Sigmoid colon (tissue), 7 donors: ENCODE data around the gene UBALD2. TPM values are rescaled to one million over a fixed set of nuclear protein-coding genes. Genes with fewer than 3 reads are reported as not detected.
"Not testable (repeated sequence)": the region's sequence is repeated elsewhere in the genome, so short reads cannot be mapped to it uniquely, and the experiment has no call there.

Source experiments
- DNase-seq: peaks from one replicate; pipeline ENCODE4 v3.0.0-alpha.2; 2019
- H3K27ac ChIP-seq, 4 donors: fragments of 200-600 bp; sonication (generic); one replicate each; pipeline ENCODE4 v1.5.1; 2016 to 2019; ENCODE audit warnings: mild to moderate bottlenecking in 1 of 4
- H3K27me3 ChIP-seq, 3 donors: fragments of 200-600 bp; sonication (generic); one replicate each; pipeline ENCODE4 v1.5.1; 2019; ENCODE audit warnings: mild to moderate bottlenecking in 1 of 3
- H3K36me3 ChIP-seq, 4 donors: fragments of 200-600 bp; sonication (generic); one replicate each; pipeline ENCODE4 v1.5.1; 2016 to 2019
- H3K4me1 ChIP-seq, 4 donors: fragments of 200-600 bp; sonication (generic); one replicate each; pipeline ENCODE4 v1.5.1; 2017 to 2019
- H3K4me3 ChIP-seq, 4 donors: fragments of 200-600 bp; sonication (generic); one replicate each; pipeline ENCODE4 v1.5.1; 2017 to 2019; ENCODE audit warnings: mild to moderate bottlenecking in 2 of 4, moderate library complexity in 1 of 4
- H3K9me3 ChIP-seq, 4 donors: fragments of 200-600 bp in 3 of 4; sonication (generic) in 3 of 4; one replicate each; pipeline versions ENCODE4 v1.5.1 to v1.6.1; 2013 to 2019
- CTCF ChIP-seq, 4 experiments: fragments of 450-650 bp in 3 of 4; fragments of 200-600 bp in 1 of 4; IDR thresholded peaks; one replicate each; pipeline ENCODE4 v1.5.1; 2016 to 2019; ENCODE audit warnings: antibody characterized with exemption in 4 of 4, mild to moderate bottlenecking in 3 of 4, moderate library complexity in 2 of 4
- EP300 ChIP-seq, 4 donors: sonication (generic); formaldehyde crosslinking; IDR thresholded peaks; one replicate each; pipeline ENCODE4 v1.6.1; 2017; ENCODE audit warnings: antibody characterized with exemption in 4 of 4
- POLR2A ChIP-seq, 2 donors: fragments of 450-650 bp; IDR thresholded peaks; one replicate each; pipeline ENCODE4 v1.6.1; 2016; ENCODE audit warnings: antibody characterized with exemption in 2 of 2, mild to moderate bottlenecking in 2 of 2, moderate library complexity in 2 of 2
- POLR2AphosphoS5 ChIP-seq, 4 donors: sonication (generic); formaldehyde crosslinking; IDR thresholded peaks; one replicate each; pipeline ENCODE4 v1.6.1; 2017; ENCODE audit warnings: antibody characterized with exemption in 4 of 4
- WGBS, 2 donors: extraction: QIAGEN DNeasy Blood & Tissue Kit; methylation state at CpG; one replicate each; pipeline ENCODE4 v1.1.7; 2013; 5-methylcytosine and 5-hydroxymethylcytosine counted together
- intact Hi-C: fragments of 100-400 bp; cut with DNase I; formaldehyde crosslinking; loops from one replicate; pipeline ENCODE4 v1.15.1; 2023
- polyA plus RNA-seq, 3 donors: library from polyadenylated mRNA; stranded (reverse); fragments of 200-250 nt; gene quantifications; one replicate each; pipeline ENCODE4 v1.2.3, GENCODE V29; 2013
- total RNA-seq, 4 donors: library from RNA; depleted of rRNA; stranded (reverse); fragments of >200 nt; gene quantifications; one replicate each; pipeline ENCODE4 v1.1.0, GENCODE V29; 2016
- donor health status: healthy with polysubstance abuse.
- donor health status: Bipolar disorder and iron deficiency.
- donor health status: healthy.

Gene UBALD2
- total and polyA plus RNA-seq, 7 donors: 3.9 to 105 (median 11.8) TPM

DNA sequence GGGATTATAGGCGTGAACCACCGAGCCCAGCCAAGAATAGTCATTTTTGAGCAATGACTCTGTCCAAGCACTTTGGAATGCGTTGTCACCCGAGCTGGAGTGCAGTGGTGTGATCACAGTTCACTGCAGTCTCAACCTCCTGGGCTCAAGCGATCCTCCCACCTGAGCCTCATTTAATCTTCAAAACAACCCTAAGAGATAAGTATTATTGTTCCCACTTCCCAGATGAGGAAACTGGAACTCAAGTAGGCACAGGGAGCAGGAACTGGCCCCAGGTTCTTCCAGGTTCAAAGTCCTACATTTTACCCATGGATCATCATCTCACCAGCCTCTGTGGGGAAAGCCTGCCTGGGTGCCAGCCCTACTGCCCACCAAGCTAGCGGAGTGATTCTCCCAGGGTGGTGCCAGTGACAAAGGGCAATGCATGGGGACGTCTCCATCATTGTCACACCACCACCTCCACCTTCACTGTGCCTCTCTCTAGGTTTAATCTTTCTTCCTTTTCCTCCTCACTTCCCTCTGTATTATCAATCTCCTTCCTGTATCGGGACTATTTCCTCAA lies 13.6 kb upstream of the UBALD2 start:
- Histone ChIP-seq H3K4me1 (no peaks in the 10 kb centered on the region), H3K27ac (peak overlapping the region; percentile 43 to 71 (median 54)), H3K4me3 (no peak overlapping the region), H3K9me3 (no peaks in the 10 kb centered on the region), H3K36me3 (no peaks in the 10 kb centered on the region), H3K27me3 (no peaks in the 10 kb centered on the region)
- intact Hi-C loops: no loop called here
- TF ChIP-seq CTCF (IDR thresholded peaks at IDR 0.05) (no peak), EP300 (IDR thresholded peaks at IDR 0.05) (no peak), POLR2AphosphoS5 (IDR thresholded peaks at IDR 0.05) (no peak), POLR2A (IDR thresholded peaks at IDR 0.05) (no peak)
- WGBS, 2 donors: 75 to 82% methylated on average over 8 of the region's 8 CpGs
- DNase-seq: peak; percentile 55

DNA sequence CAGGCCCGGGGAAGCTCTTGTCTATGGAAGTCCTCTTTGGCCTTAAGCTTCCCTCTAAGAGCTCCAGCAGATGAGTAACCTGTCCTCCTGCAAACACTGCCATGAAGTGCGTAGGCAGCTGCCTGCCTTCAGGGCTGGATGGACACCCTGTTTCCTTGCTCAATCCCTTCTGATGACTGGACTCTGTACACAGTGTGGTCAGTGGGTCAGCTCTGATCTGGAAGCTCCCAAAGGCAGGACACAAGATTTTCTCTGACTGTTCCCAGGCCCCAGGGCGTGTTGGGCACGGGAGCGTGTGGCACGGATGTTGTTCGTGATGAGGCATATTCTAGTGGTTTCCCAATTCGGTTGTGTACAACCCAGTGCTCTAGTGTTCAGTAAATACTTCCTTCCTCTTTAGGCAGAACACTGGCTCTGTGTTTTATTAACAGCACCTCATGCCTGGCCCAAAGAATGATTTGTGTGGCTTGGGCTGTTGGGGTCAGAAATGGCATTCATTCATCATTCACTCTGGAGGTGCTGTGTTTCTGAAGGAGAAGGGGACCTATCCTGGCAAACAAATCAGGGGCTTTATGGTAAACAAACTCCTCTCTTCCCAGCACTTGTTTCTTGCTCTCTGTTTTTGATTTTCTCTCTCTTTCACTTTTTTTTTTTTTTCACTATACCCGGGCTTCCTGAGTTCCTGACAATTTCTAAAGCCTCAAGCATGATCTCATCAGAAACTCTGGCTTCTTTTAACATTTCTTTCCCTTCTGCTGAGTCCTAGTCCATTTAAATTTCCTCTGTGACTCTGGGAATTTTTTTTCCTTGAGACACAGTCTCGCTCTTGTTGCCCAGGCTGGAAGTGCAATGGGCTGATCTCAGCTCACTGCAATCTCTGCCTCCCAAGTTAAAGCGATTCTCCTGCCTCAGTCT lies 12.9 kb upstream of the UBALD2 start:
- H3K36me3 ChIP-seq: no peaks in the 10 kb centered on the region
- 49 to 70% methylated on average over 11 of the region's 11 CpGs for WGBS, 2 donors
- intact Hi-C loops: no loop called here
- no peaks in the 10 kb centered on the region for H3K4me1 ChIP-seq
- H3K4me3 ChIP-seq: no peak overlapping the region
- H3K27ac ChIP-seq: peak overlapping the region; percentile 49 to 71 (median 59)
- DNase-seq: peak; percentile 82
- H3K27me3 ChIP-seq: no peaks in the 10 kb centered on the region
- H3K9me3 ChIP-seq: no peaks in the 10 kb centered on the region
- TF ChIP-seq CTCF (IDR thresholded peaks at IDR 0.05) (no peak), POLR2A (IDR thresholded peaks at IDR 0.05) (no peak), EP300 (IDR thresholded peaks at IDR 0.05) (peak in 1 of 4 donors; percentile 39), POLR2AphosphoS5 (IDR thresholded peaks at IDR 0.05) (peak in 2 of 4 donors; percentile 34 to 53)

- intact Hi-C loops, H3K27me3 ChIP-seq, H3K36me3 ChIP-seq, H3K4me1 ChIP-seq, H3K9me3 ChIP-seq, H3K4me3 ChIP-seq: not testable (repeated sequence)
- 89 to 90% methylated on average over 23 of the region's 23 CpGs for WGBS, 2 donors
- peak overlapping the region; percentile 49 to 71 (median 59) for H3K27ac ChIP-seq
- DNase-seq: peak; percentile 57
Measured at GRCh38 chr17:76252967-76253766, 12.0 kb upstream of the UBALD2 start.

DNA sequence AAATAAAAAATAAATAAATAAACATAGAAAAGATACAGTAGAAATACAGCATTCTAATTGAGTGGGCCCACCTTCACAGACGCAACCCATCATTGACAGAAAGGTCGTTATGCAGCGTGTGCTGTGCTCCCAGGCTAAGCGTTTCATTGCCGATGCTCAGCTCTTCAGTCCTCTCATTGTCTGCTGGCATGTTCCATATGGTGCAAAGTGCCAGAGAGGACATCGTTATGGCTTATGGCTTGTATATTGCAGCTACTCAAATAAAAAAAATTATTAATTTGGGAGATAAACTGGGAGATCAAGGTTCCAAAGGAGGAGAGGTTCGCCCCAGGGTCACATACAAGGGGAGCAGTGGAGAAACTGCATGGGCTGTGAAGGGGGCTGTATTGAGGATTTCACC lies 11.3 kb upstream of the UBALD2 start:
- Histone ChIP-seq H3K27ac (no peak overlapping the region), H3K4me1 (no peaks in the 10 kb centered on the region)

More for the DNA sequence above, 11.3 kb upstream of the UBALD2 start:
- WGBS, 2 donors: 92 to 94% methylated on average over 7 of the region's 7 CpGs
- Histone ChIP-seq H3K36me3 (no peaks in the 10 kb centered on the region), H3K4me3 (no peak overlapping the region), H3K9me3 (no peaks in the 10 kb centered on the region), H3K27me3 (no peaks in the 10 kb centered on the region)
- intact Hi-C loops: no loop called here
- peak; percentile 14 for DNase-seq
- TF ChIP-seq POLR2AphosphoS5 (IDR thresholded peaks at IDR 0.05) (no peak), POLR2A (IDR thresholded peaks at IDR 0.05) (no peak), CTCF (IDR thresholded peaks at IDR 0.05) (no peak), EP300 (IDR thresholded peaks at IDR 0.05) (no peak)
